Mucosa of stomach (tissue), 1 donor: Measurements from ENCODE around the gene PBLD.

Source experiments
- H3K27me3 ChIP-seq: one replicate; pipeline ENCODE4 v1.7.0; 2013; ENCODE audit warnings: mild to moderate bottlenecking, low read length; ENCODE audit not compliant: control insufficient read depth, insufficient read depth
- H3K36me3 ChIP-seq: one replicate; pipeline ENCODE4 v1.7.0; 2013; ENCODE audit warnings: low read length; ENCODE audit not compliant: control insufficient read depth, insufficient read depth
- H3K4me1 ChIP-seq: one replicate; pipeline ENCODE4 v1.7.0; 2013; ENCODE audit warnings: mild to moderate bottlenecking, low read length; ENCODE audit not compliant: control insufficient read depth, insufficient read depth
- H3K4me3 ChIP-seq: one replicate; pipeline ENCODE4 v1.7.0; 2013; ENCODE audit warnings: low read length
- H3K9ac ChIP-seq: one replicate; pipeline ENCODE4 v1.7.0; 2013; ENCODE audit warnings: mild to moderate bottlenecking, low read length, moderate library complexity
- H3K9me3 ChIP-seq: one replicate; pipeline ENCODE4 v1.7.0; 2013; ENCODE audit warnings: mild to moderate bottlenecking, low read length, moderate library complexity; ENCODE audit not compliant: control insufficient read depth
- donor health status: Pancreatic carcinoma.

Gene PBLD

GRCh38 chr10:68235581-68235980, 97.1 kb downstream of the PBLD start:
- no peaks in the 10 kb centered on the region for H3K4me1 ChIP-seq
- no peak overlapping the region for H3K4me3 ChIP-seq
- H3K36me3 ChIP-seq = no peaks in the 10 kb centered on the region
- H3K9ac ChIP-seq = no peak overlapping the region
- H3K9me3 ChIP-seq = no peaks in the 10 kb centered on the region
- H3K27me3 ChIP-seq = no peaks in the 10 kb centered on the region

- Histone ChIP-seq H3K4me1 (no peaks in the 10 kb centered on the region), H3K4me3 (no peak overlapping the region), H3K27me3 (no peaks in the 10 kb centered on the region), H3K36me3 (no peaks in the 10 kb centered on the region), H3K9me3 (no peaks in the 10 kb centered on the region), H3K9ac (no peak overlapping the region)
These were observed 97.6 kb downstream of the PBLD start for GRCh38 chr10:68235111-68235510.

GRCh38 chr10:68233046-68233445, 99.7 kb downstream of the PBLD start:
- Histone ChIP-seq H3K36me3 (no peaks in the 10 kb centered on the region), H3K4me1 (no peaks in the 10 kb centered on the region), H3K9ac (no peak overlapping the region), H3K27me3 (no peaks in the 10 kb centered on the region), H3K9me3 (no peaks in the 10 kb centered on the region), H3K4me3 (no peak overlapping the region)
